HCT116 (cell line): ENCODE measurements around the gene EBLN1. TPM values are rescaled to one million over a fixed set of nuclear protein-coding genes. Genes with fewer than 3 reads are reported as not detected.

ENCODE experiments used
- ATAC-seq: fragments of 200-7000 bp; cut with Tn5 transposase; 2 replicates; pipeline ENCODE4 v1.9.1; 2020; ENCODE audit warnings: mild to moderate bottlenecking, moderate library complexity
- BruUV-seq: library from RNA; stranded (reverse); fragments of 400-500 nt; replicated peaks from 2 replicates; lab custom pipeline; 2021; lab: Mats Ljungman, UMichigan
- CTCF ChIA-PET: fragments of 300-600 bp; sonication (Branson Sonifier 250); formaldehyde crosslinking; loops from one replicate; lab custom pipeline; 2021; ENCODE audit warnings: antibody characterized with exemption; lab: Charles Lee
- POLR2A ChIA-PET: fragments of 300-600, 350-600 bp; sonication (Branson Sonifier 250); formaldehyde crosslinking; loops from one replicate; lab custom pipeline; 2021; ENCODE audit warnings: antibody characterized with exemption; lab: Charles Lee
- RAD21 ChIA-PET, 2 experiments: fragments of 300-600 bp; sonication (Branson Sonifier 250); formaldehyde crosslinking; loops; one replicate each; lab custom pipeline; 2023; ENCODE audit warnings: low total read pairs in 2 of 2; ENCODE audit not compliant: uncharacterized antibody in 2 of 2, unreplicated experiment in 2 of 2, low non-redundant PET in 1 of 2; lab: Charles Lee
- DNase-seq: peaks from one replicate; pipeline ENCODE4 v3.0.0-alpha.2; 2010; ENCODE audit warnings: low read depth, low spot score
- H2AFZ ChIP-seq: fragments of 200-600 bp; shearing (Covaris generic), sonication (generic); 2 replicates; pipeline ENCODE4 v1.6.1; 2017; ENCODE audit warnings: low read depth, mixed run types, mixed read lengths, antibody characterized with exemption, low read length; ENCODE audit not compliant: poor library complexity, severe bottlenecking
- H3K27ac ChIP-seq: 2 replicates; pipeline ENCODE4 v1.5.1; 2012; ENCODE audit warnings: low read depth, low read length
- H3K27me3 ChIP-seq: fragments of 200-600 bp; sonication (generic); 2 replicates; pipeline ENCODE4 v1.6.1; 2016; ENCODE audit warnings: mixed run types, low read length, mixed read lengths; ENCODE audit not compliant: insufficient read depth
- H3K36me3 ChIP-seq, 2 experiments: fragments of 200-500 bp in 1 of 2; fragments of 200-600 bp in 1 of 2; sonication (Bioruptor generic) in 1 of 2; sonication (generic) in 1 of 2; 2 replicates each; pipeline versions ENCODE4 v1.5.1 to v1.6.1; 2014 to 2016; ENCODE audit warnings: low read length in 2 of 2, inconsistent platforms in 1 of 2, mixed read lengths in 1 of 2, mixed run types in 1 of 2; ENCODE audit not compliant: insufficient read depth in 2 of 2, control insufficient read depth in 1 of 2
- H3K4me1 ChIP-seq, 2 experiments: fragments of 200-600 bp in 1 of 2; sonication (generic) in 1 of 2; 2 replicates each; pipeline versions ENCODE4 v1.5.1 to v1.6.1; 2012 to 2017; ENCODE audit warnings: low read length in 2 of 2, inconsistent platforms in 1 of 2, mild to moderate bottlenecking in 1 of 2, mixed read lengths in 1 of 2, mixed run types in 1 of 2, moderate library complexity in 1 of 2; ENCODE audit not compliant: insufficient read depth in 2 of 2, control insufficient read depth in 1 of 2
- H3K4me2 ChIP-seq: fragments of 200-600 bp; sonication (generic); 2 replicates; pipeline ENCODE4 v1.6.1; 2017; ENCODE audit warnings: mixed run types, low read length, mixed read lengths
- H3K4me3 ChIP-seq, 2 experiments: fragments of 200-600 bp in 1 of 2; sonication (generic) in 1 of 2; replicated peaks in 1 of 2; 2 replicates each; pipeline ENCODE4 v1.5.1; 2011 to 2016; ENCODE audit warnings: low read length in 2 of 2, control low read depth in 1 of 2, low read depth in 1 of 2, mild to moderate bottlenecking in 1 of 2, mixed read lengths in 1 of 2, mixed run types in 1 of 2
- H3K79me2 ChIP-seq: fragments of 200-600 bp; sonication (generic); 2 replicates; pipeline ENCODE4 v1.6.1; 2017; ENCODE audit warnings: mild to moderate bottlenecking, mixed run types, low read length, moderate library complexity, mixed read lengths; ENCODE audit not compliant: insufficient read depth
- H3K9ac ChIP-seq: fragments of 200-600 bp; sonication (generic); 2 replicates; pipeline ENCODE4 v1.6.1; 2016; ENCODE audit warnings: low read length, mixed read lengths
- H3K9me2 ChIP-seq: fragments of 200-600 bp; sonication (generic), shearing (Covaris generic); 2 replicates; pipeline ENCODE4 v1.6.1; 2017; ENCODE audit warnings: mixed run types, mild to moderate bottlenecking, moderate library complexity; ENCODE audit not compliant: insufficient read depth
- H3K9me3 ChIP-seq, 2 experiments: fragments of 200-500 bp in 1 of 2; fragments of 200-600 bp in 1 of 2; sonication (Bioruptor generic) in 1 of 2; sonication (generic) in 1 of 2; 2 replicates each; pipeline ENCODE4 v1.6.1; 2014 to 2017; ENCODE audit warnings: low read length in 2 of 2, mixed read lengths in 2 of 2, inconsistent platforms in 1 of 2, low read depth in 1 of 2, mild to moderate bottlenecking in 1 of 2, mixed run types in 1 of 2, moderate library complexity in 1 of 2; ENCODE audit not compliant: control insufficient read depth in 1 of 2, insufficient read depth in 1 of 2
- H4K20me1 ChIP-seq: fragments of 200-600 bp; sonication (generic), shearing (Covaris generic); 2 replicates; pipeline ENCODE4 v1.6.1; 2017; ENCODE audit warnings: mixed run types, mild to moderate bottlenecking, moderate library complexity; ENCODE audit not compliant: insufficient read depth
- CBX3 ChIP-seq: IDR thresholded peaks from 2 replicates; pipeline ENCODE4 v1.6.1; 2012; ENCODE audit warnings: low read depth
- CEBPB ChIP-seq: IDR thresholded peaks from 2 replicates; pipeline ENCODE4 v1.6.1; 2012; ENCODE audit warnings: low read depth
- CTCF ChIP-seq, 3 experiments: fragments of 200-600 bp in 1 of 3; sonication (generic) in 1 of 3; IDR thresholded peaks in 2 of 3; conservative IDR thresholded peaks in 1 of 3; 2 replicates each; pipeline ENCODE4 v1.5.1; 2012 to 2017; ENCODE audit warnings: low read depth in 2 of 3, low read length in 2 of 3, antibody characterized with exemption in 1 of 3, borderline replicate concordance in 1 of 3, control low read depth in 1 of 3, mild to moderate bottlenecking in 1 of 3, mixed read lengths in 1 of 3, mixed run types in 1 of 3, moderate library complexity in 1 of 3; ENCODE audit not compliant: insufficient read depth in 1 of 3
- EGR1 ChIP-seq: IDR thresholded peaks from 2 replicates; pipeline ENCODE4 v1.6.1; 2012; ENCODE audit warnings: low read depth
- EZH2 ChIP-seq: fragments of 200-600 bp; sonication (generic); IDR thresholded peaks from 2 replicates; pipeline ENCODE4 v1.6.1; 2017; ENCODE audit warnings: antibody characterized with exemption, mixed run types
- EZH2phosphoT487 ChIP-seq: fragments of 200-600 bp; IDR thresholded peaks from 2 replicates; pipeline ENCODE4 v1.6.1; 2018; ENCODE audit warnings: antibody characterized with exemption, borderline replicate concordance
- FOSL1 ChIP-seq: IDR thresholded peaks from 2 replicates; pipeline ENCODE4 v1.6.1; 2012; ENCODE audit warnings: low read depth
- JUND ChIP-seq: IDR thresholded peaks from 2 replicates; pipeline ENCODE4 v1.6.1; 2012
- MAX ChIP-seq: IDR thresholded peaks from 2 replicates; pipeline ENCODE4 v1.6.1; 2012
- POLR2A ChIP-seq: IDR thresholded peaks from 2 replicates; pipeline ENCODE4 v1.7.0; 2011; ENCODE audit warnings: borderline replicate concordance; ENCODE audit not compliant: insufficient read depth, insufficient read length; ENCODE audit errors: extremely low read depth
- POLR2AphosphoS5 ChIP-seq: IDR thresholded peaks from 2 replicates; pipeline ENCODE4 v1.6.1; 2011; ENCODE audit warnings: mild to moderate bottlenecking, low read depth, low read length, moderate library complexity
- RAD21 ChIP-seq: IDR thresholded peaks from 2 replicates; pipeline ENCODE4 v1.6.1; 2012; ENCODE audit warnings: low read depth, mild to moderate bottlenecking
- SIN3A ChIP-seq: IDR thresholded peaks from 2 replicates; pipeline ENCODE4 v1.6.1; 2012; ENCODE audit warnings: low read depth
- SP1 ChIP-seq: IDR thresholded peaks from 2 replicates; pipeline ENCODE4 v1.6.1; 2012; ENCODE audit warnings: low read depth
- SRF ChIP-seq: IDR thresholded peaks from 2 replicates; pipeline ENCODE4 v1.6.1; 2012; ENCODE audit warnings: low read depth
- TCF7L2 ChIP-seq: IDR thresholded peaks from 2 replicates; pipeline ENCODE4 v1.7.0; 2011; ENCODE audit warnings: borderline replicate concordance, inconsistent platforms; ENCODE audit not compliant: insufficient read depth, insufficient read length; ENCODE audit errors: extremely low read depth
- YY1 ChIP-seq: IDR thresholded peaks from 2 replicates; pipeline ENCODE4 v1.6.1; 2011; ENCODE audit warnings: low read length, low read depth, moderate library complexity, mild to moderate bottlenecking; ENCODE audit not compliant: insufficient replicate concordance; ENCODE audit errors: extremely low read depth
- ZBTB33 ChIP-seq: IDR thresholded peaks from 2 replicates; pipeline ENCODE4 v1.6.1; 2011; ENCODE audit warnings: mild to moderate bottlenecking, low read length, moderate library complexity; ENCODE audit not compliant: insufficient replicate concordance; ENCODE audit errors: extremely low read depth
- ZFX ChIP-seq: fragments of 450-650 bp; IDR thresholded peaks from 2 replicates; pipeline ENCODE4 v1.6.1; 2017
- ZNF274 ChIP-seq: fragments of 200-500 bp; sonication (Bioruptor generic); IDR thresholded peaks from 2 replicates; pipeline ENCODE4 v1.6.1; 2014; ENCODE audit warnings: mild to moderate bottlenecking, low read depth, low read length, inconsistent platforms
- intact Hi-C: fragments of 100-400 bp; cut with micrococcal nuclease; formaldehyde crosslinking; loops from 2 replicates; pipeline ENCODE4 v1.10.0; 2022
- total RNA-seq: library from RNA; stranded (reverse); gene quantifications from one replicate; pipeline ENCODE4 v1.2.1, GENCODE V29; 2021; ENCODE audit not compliant: unreplicated experiment

EBLN1 gene
- total RNA-seq, 1 experiment from 2014 or later, result not detected

- Histone ChIP-seq H3K36me3 (no peaks in the 10 kb centered on the region), H4K20me1 (no peaks in the 10 kb centered on the region), H3K79me2 (no peaks in the 10 kb centered on the region), H2AFZ (peak overlapping the region; percentile 84), H3K9ac (peak overlapping the region; percentile 36), H3K9me2 (no peaks in the 10 kb centered on the region), H3K27ac (peak overlapping the region; percentile 2; the same call in 1 of the 2 replicates), H3K4me1 (peaks cover 0 to 22% of the 10 kb centered on the region in 2 experiments; a peak in 3 of 4 replicates), H3K4me2 (peak overlapping the region; percentile 74), H3K27me3 (no peaks in the 10 kb centered on the region), H3K4me3 (peak overlapping the region; percentile 45 to 51), H3K9me3 (no peaks in the 10 kb centered on the region)
- DNase-seq (no peak), ATAC-seq (no peak)
- POLR2A ChIA-PET, result interaction anchor here (0.9 to 1.1 kb wide), 2 partner anchors 14 to 594 kb away, joined by 3 to 5 read pairs; no protein-coding TSS in a partner anchor
- TF ChIP-seq FOSL1 (no peak), EZH2phosphoT487 (no peak), SRF (no peak), ZFX (no peak), POLR2AphosphoS5 (no peak), EZH2 (no peak), CTCF (IDR thresholded peaks at IDR 0.05 in 2 of 3, conservative IDR thresholded peaks at IDR 0.05 in 1 of 3; ENCODE audit: borderline replicate concordance in 1 of 3, insufficient read depth in 1 of 3, low read depth in 2 of 3, low read length in 2 of 3) (no peak), CEBPB (no peak), POLR2A (no peak), YY1 (no peak), CBX3 (no peak), TCF7L2 (no peak), EGR1 (no peak), RAD21 (no peak), ZNF274 (no peak), MAX (no peak), ZBTB33 (no peak), JUND (no peak), SIN3A (no peak; the same call in 1 of the 2 replicates), SP1 (no peak)
- no TSS peak for BruUV-seq
- intact Hi-C loops, result loop anchor here (1.0 to 10.0 kb wide), 2 partner anchors 87 to 215 kb away; partner anchors contain the start of gene COMMD3
- RAD21 ChIA-PET, result no interaction called here
- CTCF ChIA-PET, result no interaction called here
Measured at GRCh38 chr10:22229802-22230157, 12.0 kb upstream of the EBLN1 start.
